ENCODE measurements around the gene CMPK1.
"Not testable (repeated sequence)": the region's sequence is repeated elsewhere in the genome, so short reads cannot be mapped to it uniquely, and the experiment has no call there.

The CMPK1 gene

GRCh38 chr1:47313915-47314664 lies 19.5 kb upstream of the CMPK1 start, which contains the start of gene STIL:
TSS of gene STIL (minus strand) at chr1:47314147. CDS start at chr1:47310319, 3,828 bp downstream.
- Histone ChIP-seq H3K4me3 (ENCODE audit: insufficient read length, low read depth) (peak within 1 kb of the TSS; percentile 73), H3K27me3 (ENCODE audit: insufficient read depth, insufficient read length) (no peaks in the 10 kb centered on the region), H3K36me3 (ENCODE audit: insufficient read depth, insufficient read length, low read length) (peaks cover 36% of the 10 kb centered on the region), H3K9me3 (ENCODE audit: insufficient read depth, low read length) (no peaks in the 10 kb centered on the region), H3K4me1 (ENCODE audit: insufficient read depth, insufficient read length) (no peaks in the 10 kb centered on the region), H3K9ac (ENCODE audit: insufficient read length, low read depth) (peak within 1 kb of the TSS; percentile 76)
- no peak for TF ChIP-seq ZNF274 (IDR thresholded peaks at IDR 0.05; ENCODE audit: low read depth, low read length)
- no peak for TF ChIP-seq YY1 (IDR thresholded peaks at IDR 0.05; ENCODE audit: insufficient read depth, insufficient read length)
- no peak for TF ChIP-seq SUZ12 (IDR thresholded peaks at IDR 0.05; ENCODE audit: extremely low read depth, insufficient read depth, insufficient read length)
- DNase-seq (ENCODE audit: low read depth, low spot score): peak; percentile 100

GRCh38 chr1:47317841-47318240 lies 15.7 kb upstream of the CMPK1 start:
- TF ChIP-seq SUZ12 (IDR thresholded peaks at IDR 0.05; ENCODE audit: extremely low read depth, insufficient read depth, insufficient read length) (no peak), YY1 (IDR thresholded peaks at IDR 0.05; ENCODE audit: insufficient read depth, insufficient read length) (no peak), ZNF274 (IDR thresholded peaks at IDR 0.05; ENCODE audit: low read depth, low read length) (no peak)
- Histone ChIP-seq H3K27me3 (ENCODE audit: insufficient read depth, insufficient read length) (no peaks in the 10 kb centered on the region), H3K9ac (ENCODE audit: insufficient read length, low read depth) (no peak overlapping the region), H3K36me3 (ENCODE audit: insufficient read depth, insufficient read length, low read length) (peaks cover under 1% of the 10 kb centered on the region), H3K4me1 (ENCODE audit: insufficient read depth, insufficient read length) (no peaks in the 10 kb centered on the region), H3K9me3 (ENCODE audit: insufficient read depth, low read length) (no peaks in the 10 kb centered on the region), H3K4me3 (ENCODE audit: insufficient read length, low read depth) (no peak overlapping the region)
- no peak for DNase-seq (ENCODE audit: low read depth, low spot score)

DNA sequence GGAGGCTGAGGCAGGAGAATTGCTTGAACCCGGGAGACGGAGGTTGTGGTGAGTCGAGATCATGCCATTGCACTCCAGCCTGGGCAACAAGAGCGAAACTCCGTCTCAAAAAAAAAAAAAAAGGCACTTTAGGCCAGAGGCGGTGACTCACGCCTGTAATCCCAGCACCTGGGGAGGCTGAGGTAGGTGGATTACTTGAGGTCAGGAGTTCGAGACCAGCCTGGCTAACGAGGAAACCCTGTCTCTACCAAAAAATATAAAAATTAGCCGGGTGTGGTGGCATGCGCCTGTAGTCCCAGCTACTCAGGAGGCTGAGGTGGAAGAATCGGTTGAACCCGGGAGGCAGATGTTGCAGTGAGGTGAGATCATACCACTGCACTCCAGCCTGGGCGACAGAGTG lies 13.6 kb upstream of the CMPK1 start:
- not testable (repeated sequence) for H3K27me3 ChIP-seq (ENCODE audit: insufficient read depth, insufficient read length); H3K4me1 ChIP-seq (ENCODE audit: insufficient read depth, insufficient read length); DNase-seq (ENCODE audit: low read depth, low spot score); H3K9ac ChIP-seq (ENCODE audit: insufficient read length, low read depth); H3K36me3 ChIP-seq (ENCODE audit: insufficient read depth, insufficient read length, low read length); H3K4me3 ChIP-seq (ENCODE audit: insufficient read length, low read depth); H3K9me3 ChIP-seq (ENCODE audit: insufficient read depth, low read length)

GRCh38 chr1:47323599-47324031 lies 10.0 kb upstream of the CMPK1 start:
- Histone ChIP-seq H3K36me3 (ENCODE audit: insufficient read depth, insufficient read length, low read length) (no peaks in the 10 kb centered on the region), H3K4me1 (ENCODE audit: insufficient read depth, insufficient read length) (no peaks in the 10 kb centered on the region), H3K27me3 (ENCODE audit: insufficient read depth, insufficient read length) (no peaks in the 10 kb centered on the region), H3K9ac (ENCODE audit: insufficient read length, low read depth) (no peak overlapping the region), H3K9me3 (ENCODE audit: insufficient read depth, low read length) (no peaks in the 10 kb centered on the region), H3K4me3 (ENCODE audit: insufficient read length, low read depth) (no peak overlapping the region)
- no peak for DNase-seq (ENCODE audit: low read depth, low spot score)
- TF ChIP-seq SUZ12 (IDR thresholded peaks at IDR 0.05; ENCODE audit: extremely low read depth, insufficient read depth, insufficient read length) (no peak), YY1 (IDR thresholded peaks at IDR 0.05; ENCODE audit: insufficient read depth, insufficient read length) (no peak), ZNF274 (IDR thresholded peaks at IDR 0.05; ENCODE audit: low read depth, low read length) (no peak)

DNA sequence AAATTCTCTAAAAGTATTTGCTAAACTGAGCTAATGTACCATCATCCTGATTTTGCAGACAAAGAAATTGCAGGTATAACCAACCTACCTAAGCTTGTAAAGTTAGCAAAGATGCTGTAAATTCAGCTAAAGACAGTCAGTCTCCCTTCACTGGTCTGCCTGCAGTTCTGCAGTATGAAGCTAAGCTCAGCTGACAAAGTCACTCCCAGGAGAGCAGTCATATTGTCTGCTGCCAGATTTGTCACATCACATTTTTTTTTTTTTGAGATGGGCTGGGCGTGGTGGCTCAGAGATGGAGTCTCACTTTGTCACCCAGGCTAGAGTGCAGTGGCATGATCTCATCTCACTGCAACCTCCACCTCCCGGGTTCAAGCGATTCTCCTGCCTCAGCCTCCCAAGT lies 8.9 kb upstream of the CMPK1 start:
- H3K36me3 ChIP-seq (ENCODE audit: insufficient read depth, insufficient read length, low read length): no peaks in the 10 kb centered on the region
- H3K9me3 ChIP-seq (ENCODE audit: insufficient read depth, low read length): no peaks in the 10 kb centered on the region
- no peaks in the 10 kb centered on the region for H3K4me1 ChIP-seq (ENCODE audit: insufficient read depth, insufficient read length)
- DNase-seq (ENCODE audit: low read depth, low spot score): no peak
- no peak overlapping the region for H3K9ac ChIP-seq (ENCODE audit: insufficient read length, low read depth)
- H3K4me3 ChIP-seq (ENCODE audit: insufficient read length, low read depth): no peak overlapping the region
- no peaks in the 10 kb centered on the region for H3K27me3 ChIP-seq (ENCODE audit: insufficient read depth, insufficient read length)
- TF ChIP-seq SUZ12 (IDR thresholded peaks at IDR 0.05; ENCODE audit: extremely low read depth, insufficient read depth, insufficient read length) (no peak), ZNF274 (IDR thresholded peaks at IDR 0.05; ENCODE audit: low read depth, low read length) (no peak), YY1 (IDR thresholded peaks at IDR 0.05; ENCODE audit: insufficient read depth, insufficient read length) (no peak)

GRCh38 chr1:47325528-47325927 lies 8.1 kb upstream of the CMPK1 start:
- Histone ChIP-seq H3K9ac (ENCODE audit: insufficient read length, low read depth) (no peak overlapping the region), H3K4me3 (ENCODE audit: insufficient read length, low read depth) (no peak overlapping the region), H3K9me3 (ENCODE audit: insufficient read depth, low read length) (no peaks in the 10 kb centered on the region), H3K4me1 (ENCODE audit: insufficient read depth, insufficient read length) (no peaks in the 10 kb centered on the region), H3K27me3 (ENCODE audit: insufficient read depth, insufficient read length) (no peaks in the 10 kb centered on the region), H3K36me3 (ENCODE audit: insufficient read depth, insufficient read length, low read length) (no peaks in the 10 kb centered on the region)
- TF ChIP-seq YY1 (IDR thresholded peaks at IDR 0.05; ENCODE audit: insufficient read depth, insufficient read length) (no peak), SUZ12 (IDR thresholded peaks at IDR 0.05; ENCODE audit: extremely low read depth, insufficient read depth, insufficient read length) (no peak), ZNF274 (IDR thresholded peaks at IDR 0.05; ENCODE audit: low read depth, low read length) (no peak)
- no peak for DNase-seq (ENCODE audit: low read depth, low spot score)

DNA sequence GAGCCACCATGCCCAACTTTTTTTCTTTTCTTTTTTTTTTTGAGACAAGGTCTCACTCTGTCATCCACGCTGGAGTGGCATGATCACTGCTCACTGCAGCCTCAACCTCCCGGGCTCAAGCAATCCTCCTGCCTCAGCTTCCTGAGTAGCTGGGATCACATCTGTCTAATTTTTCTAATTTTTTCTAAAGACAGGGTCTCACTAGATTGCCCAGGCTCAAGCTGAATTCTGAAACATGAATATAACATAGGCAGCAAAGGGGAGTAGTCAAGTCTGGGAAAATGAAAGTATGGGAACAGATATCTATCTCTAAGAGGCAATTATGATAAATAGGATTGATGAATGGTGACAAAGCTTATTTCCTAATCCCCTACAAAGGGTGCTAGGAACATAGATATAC lies 7.3 kb upstream of the CMPK1 start:
- Histone ChIP-seq H3K36me3 (ENCODE audit: insufficient read depth, insufficient read length, low read length) (no peaks in the 10 kb centered on the region), H3K4me1 (ENCODE audit: insufficient read depth, insufficient read length) (no peaks in the 10 kb centered on the region), H3K9me3 (ENCODE audit: insufficient read depth, low read length) (no peaks in the 10 kb centered on the region), H3K4me3 (ENCODE audit: insufficient read length, low read depth) (no peak overlapping the region), H3K27me3 (ENCODE audit: insufficient read depth, insufficient read length) (no peaks in the 10 kb centered on the region), H3K9ac (ENCODE audit: insufficient read length, low read depth) (no peak overlapping the region)
- TF ChIP-seq ZNF274 (IDR thresholded peaks at IDR 0.05; ENCODE audit: low read depth, low read length) (no peak), SUZ12 (IDR thresholded peaks at IDR 0.05; ENCODE audit: extremely low read depth, insufficient read depth, insufficient read length) (no peak), YY1 (IDR thresholded peaks at IDR 0.05; ENCODE audit: insufficient read depth, insufficient read length) (no peak)
- no peak for DNase-seq (ENCODE audit: low read depth, low spot score)
